ENCODE data around the gene CDK10. TPM values are rescaled to one million over a fixed set of nuclear protein-coding genes. Genes with fewer than 3 reads are reported as not detected.
"Not testable (repeated sequence)": the region's sequence is repeated elsewhere in the genome, so short reads cannot be mapped to it uniquely, and the experiment has no call there.

The CDK10 gene
- total and polyA plus RNA-seq, 9 of the 15 experiments (the other 6 are each of a cell fraction or from before 2014, with no cell fraction given), result 2.0 to 85.1 (median 40.1) TPM

- BruUV-seq (replicated peaks); H2AFZ ChIP-seq (ENCODE audit: low read depth, low read length); CTCF ChIA-PET (ENCODE audit: low intra/inter-chr PET ratio); FAIRE-seq; DNase-seq (ENCODE audit: extremely low read depth in 1 of 4, low spot score in 3 of 4); H4K20me1 ChIP-seq (replicated peaks; ENCODE audit: control insufficient read depth, insufficient read depth, low read length); H3K27me3 ChIP-seq (ENCODE audit: control insufficient read depth in 2 of 2, insufficient read depth in 2 of 2, low read length in 2 of 2); H3K9ac ChIP-seq (ENCODE audit: insufficient read depth in 1 of 2, low read depth in 2 of 2, low read length in 2 of 2); H3K9me3 ChIP-seq (replicated peaks; ENCODE audit: control insufficient read depth, insufficient read depth, low read depth, low read length); H3K4me3 ChIP-seq; H3K27ac ChIP-seq (ENCODE audit: extremely low read depth, low read depth, low read length); H3K9me1 ChIP-seq (ENCODE audit: control insufficient read depth, insufficient read depth, low read length); in situ Hi-C loops (cut with MboI); ATAC-seq; intact Hi-C loops (cut with micrococcal nuclease); H3K4me2 ChIP-seq (ENCODE audit: insufficient read depth, low read length): not testable (repeated sequence)
- 100% methylated on average over 4 of the region's 4 CpGs for WGBS (ENCODE audit: insufficient coverage, low coverage, missing lambda C conversion rate)
- Histone ChIP-seq H3K79me2 (ENCODE audit: control insufficient read depth, insufficient read depth, low read length) (peaks cover 25% of the 10 kb centered on the region), H3K36me3 (ENCODE audit: control insufficient read depth, insufficient read depth, low read length) (peaks cover 59% of the 10 kb centered on the region; the same call in 2 of the 3 replicates), H3K4me1 (replicated peaks in 1 of 2; ENCODE audit: control insufficient read depth in 2 of 2, insufficient read depth in 2 of 2, low read length in 2 of 2) (peaks cover 6 to 42% of the 10 kb centered on the region in 2 experiments)
- POLR2A ChIA-PET, result interaction anchor here (0.7 kb wide), 1 partner anchor 16 kb away, joined by 3 read pairs; no protein-coding TSS in a partner anchor
- TF ChIP-seq ZNF121 (CRISPR knock-in tag; conservative IDR thresholded peaks at IDR 0.05), result peak; percentile 59
Observed at GRCh38 chr16:89689621-89690020, 3.1 kb downstream of the CDK10 start.

- Histone ChIP-seq H3K27ac (ENCODE audit: extremely low read depth, low read depth, low read length) (no peak overlapping the region), H3K4me1 (replicated peaks in 1 of 2; ENCODE audit: control insufficient read depth in 2 of 2, insufficient read depth in 2 of 2, low read length in 2 of 2) (peaks cover 6 to 49% of the 10 kb centered on the region in 2 experiments), H4K20me1 (replicated peaks; ENCODE audit: control insufficient read depth, insufficient read depth, low read length) (0 out of 2 replicates have a peak, but pooled peaks cover 7% of the 10 kb centered on the region), H3K27me3 (ENCODE audit: control insufficient read depth in 2 of 2, insufficient read depth in 2 of 2, low read length in 2 of 2) (no peaks in the 10 kb centered on the region), H3K4me2 (ENCODE audit: insufficient read depth, low read length) (no peak overlapping the region), H3K36me3 (ENCODE audit: control insufficient read depth, insufficient read depth, low read length) (peaks cover 66% of the 10 kb centered on the region; the same call in 2 of the 3 replicates), H2AFZ (ENCODE audit: low read depth, low read length) (no peak overlapping the region), H3K9me1 (ENCODE audit: control insufficient read depth, insufficient read depth, low read length) (no peaks in the 10 kb centered on the region), H3K4me3 (no peak overlapping the region), H3K9me3 (replicated peaks; ENCODE audit: control insufficient read depth, insufficient read depth, low read depth, low read length) (0 out of 2 replicates have a peak, but pooled peaks cover 3% of the 10 kb centered on the region), H3K79me2 (ENCODE audit: control insufficient read depth, insufficient read depth, low read length) (peaks cover 25% of the 10 kb centered on the region), H3K9ac (ENCODE audit: insufficient read depth in 1 of 2, low read depth in 2 of 2, low read length in 2 of 2) (peak overlapping the region in 1 of 2 experiments; percentile 19; a peak in 1 of 4 replicates)
- TF ChIP-seq POLR2B (IDR thresholded peaks at IDR 0.05; ENCODE audit: low read depth, partially characterized antibody) (no peak), ATF3 (IDR thresholded peaks at IDR 0.05) (peak; percentile 25; the same call in 1 of the 2 replicates), ATF3 (CRISPR knock-in tag; conservative IDR thresholded peaks at IDR 0.05) (no peak)
- no TSS peak for BruUV-seq (replicated peaks)
- intact Hi-C loops (cut with micrococcal nuclease) (no loop called here), in situ Hi-C loops (cut with MboI) (no loop called here)
- CTCF ChIA-PET (ENCODE audit: low intra/inter-chr PET ratio), result no interaction called here
- FAIRE-seq (no peak), ATAC-seq (no peak), DNase-seq (ENCODE audit: extremely low read depth in 1 of 4, low spot score in 3 of 4) (no peak)
- WGBS (ENCODE audit: insufficient coverage, low coverage, missing lambda C conversion rate), result 91% methylated on average over 15 of the region's 16 CpGs
- POLR2A ChIA-PET, result no interaction called here
Observed at GRCh38 chr16:89690392-89690901, 4.0 kb downstream of the CDK10 start.
